Cerebellar nuclear complex (tissue), 1 donor: ENCODE data around the gene DMRTC2.

ENCODE experiments used
- DNase-seq, 2 experiments: peaks; one replicate each; lab custom pipeline; 2025; lab: John Stamatoyannopoulos, UW

Gene DMRTC2

DNA sequence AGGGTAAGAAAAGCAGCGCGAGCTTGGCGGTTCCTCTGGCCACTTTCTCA is at the start of gene DMRTC2:
Gene DMRTC2, plus strand, starts transcription at position 42 of the 50 bp plus-strand sequence. CDS start 2,387 bp downstream, outside the sequence.
- DNase-seq: no peak

DNA sequence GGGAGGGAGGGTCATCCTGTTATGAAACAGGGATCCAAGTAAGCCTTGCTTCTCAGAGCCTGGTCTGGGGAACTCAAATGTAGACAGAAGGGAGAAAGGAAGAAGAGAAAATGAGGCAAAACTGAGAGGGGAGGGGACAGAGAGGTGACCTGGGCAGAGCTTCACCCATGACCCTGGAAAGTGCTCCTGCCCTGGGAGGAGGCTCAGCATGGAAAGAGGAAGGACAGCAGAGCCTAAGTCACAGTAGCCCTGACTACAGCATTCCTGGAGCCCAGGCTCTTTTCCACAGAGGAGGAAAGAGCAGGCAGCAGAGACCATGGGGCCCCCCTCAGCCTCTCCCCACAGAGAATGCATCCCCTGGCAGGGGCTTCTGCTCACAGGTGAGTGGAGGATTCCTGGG is 48.5 kb upstream of the DMRTC2 start, which contains the start of gene CEACAM3:
Gene CEACAM3, plus strand, starts transcription at position 226 of the 400 bp plus-strand sequence. Its CDS starts 91 bp downstream, at position 317.
- DNase-seq: no peak

DNA sequence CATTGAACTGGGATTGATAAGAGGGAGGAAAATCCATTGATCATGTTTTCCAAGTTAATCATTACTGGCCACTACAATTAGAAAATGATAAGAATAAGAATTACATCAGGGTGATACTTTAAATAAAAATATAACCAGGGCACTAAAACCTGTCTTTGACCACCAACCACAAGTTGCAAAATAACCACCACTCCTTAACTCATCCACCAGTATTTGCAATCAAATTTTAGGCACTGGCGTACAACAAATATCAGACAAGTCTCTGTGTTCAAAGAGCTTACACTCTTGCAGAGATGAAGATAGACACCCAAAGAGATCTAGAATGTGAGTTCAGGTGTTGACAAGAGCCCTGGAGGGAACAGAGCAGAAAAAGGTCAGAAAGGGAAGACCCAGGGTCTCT is 47.9 kb upstream of the DMRTC2 start:
- no peak for DNase-seq

DNA sequence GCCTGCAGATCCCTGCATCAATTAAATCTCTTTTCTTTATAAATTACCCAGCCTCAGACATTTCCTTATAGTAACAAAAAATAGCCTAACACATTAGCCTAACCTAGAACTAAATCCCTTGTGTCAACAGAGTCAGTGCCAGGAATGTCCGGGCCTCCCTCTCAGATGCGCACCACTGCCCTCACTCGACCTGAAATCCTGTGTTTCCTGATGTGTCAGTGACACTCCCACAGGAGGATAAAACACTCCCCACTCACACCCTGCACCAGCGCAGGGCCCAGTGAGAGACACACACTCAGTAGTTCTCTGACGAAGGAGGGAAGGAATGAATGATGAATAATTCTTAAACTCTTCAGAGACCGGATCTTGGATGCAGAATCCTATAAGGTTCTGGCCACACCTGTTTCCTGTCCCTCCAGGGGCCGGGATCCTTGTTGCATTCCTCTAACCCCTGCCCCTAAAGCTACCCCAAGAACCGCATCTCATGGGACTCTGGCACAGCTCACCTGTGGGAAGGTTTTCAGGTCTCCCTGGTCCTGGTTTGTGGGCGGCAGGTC is 45.3 kb upstream of the DMRTC2 start:
- no peak for DNase-seq

GRCh38 chr19:41801031-41801430 is 43.8 kb upstream of the DMRTC2 start:
- no peak for DNase-seq

- no peak for DNase-seq
Measured at GRCh38 chr19:41801792-41802211, 43.0 kb upstream of the DMRTC2 start.

- no peak for DNase-seq
Measured at GRCh38 chr19:41802770-41803169, 42.1 kb upstream of the DMRTC2 start.

DNA sequence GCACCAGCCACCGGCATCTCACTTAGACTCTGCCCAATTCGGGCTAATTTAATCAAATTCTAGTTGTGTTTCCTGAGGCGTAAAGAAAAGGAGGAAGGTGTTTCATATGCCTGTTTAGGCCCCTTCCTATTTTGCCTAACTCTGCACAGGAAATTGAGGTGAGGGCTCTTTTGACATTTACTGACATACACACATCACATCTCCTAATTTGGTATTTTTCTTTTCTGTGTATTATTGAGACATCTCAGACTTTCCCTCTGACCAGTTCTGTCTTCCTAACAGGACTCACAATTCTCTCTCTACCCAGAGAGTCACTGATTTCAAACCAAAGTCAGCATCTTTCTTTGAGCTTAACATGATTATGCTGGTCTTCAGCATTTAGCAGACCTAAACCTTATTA is 40.5 kb upstream of the DMRTC2 start:
- DNase-seq: no peak

GRCh38 chr19:41807176-41807575 is 37.7 kb upstream of the DMRTC2 start:
- DNase-seq: no peak

GRCh38 chr19:41808663-41809566 is 35.9 kb upstream of the DMRTC2 start:
- no peak for DNase-seq

GRCh38 chr19:41810301-41810700 is 34.5 kb upstream of the DMRTC2 start:
- DNase-seq: no peak

DNA sequence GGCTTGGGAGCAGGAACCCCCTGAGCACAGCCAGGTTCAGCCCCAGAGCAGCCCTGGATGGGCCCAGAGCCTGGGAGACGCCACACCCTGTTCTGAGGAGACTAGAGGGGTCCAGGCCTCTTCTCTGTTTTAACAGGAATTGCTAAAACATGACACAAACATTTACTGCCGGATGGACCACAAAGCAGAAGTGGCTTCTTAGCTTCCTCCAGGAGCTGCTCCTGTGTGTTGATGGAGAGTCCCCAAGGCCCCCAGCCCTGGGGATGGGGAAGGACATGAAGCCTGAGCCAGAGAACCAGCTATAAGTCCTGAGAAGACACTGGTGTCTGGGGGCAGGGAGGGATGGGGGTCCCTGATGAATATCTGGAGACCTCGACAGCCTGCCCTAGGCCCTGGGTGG is 33.8 kb upstream of the DMRTC2 start:
- no peak for DNase-seq

DNA sequence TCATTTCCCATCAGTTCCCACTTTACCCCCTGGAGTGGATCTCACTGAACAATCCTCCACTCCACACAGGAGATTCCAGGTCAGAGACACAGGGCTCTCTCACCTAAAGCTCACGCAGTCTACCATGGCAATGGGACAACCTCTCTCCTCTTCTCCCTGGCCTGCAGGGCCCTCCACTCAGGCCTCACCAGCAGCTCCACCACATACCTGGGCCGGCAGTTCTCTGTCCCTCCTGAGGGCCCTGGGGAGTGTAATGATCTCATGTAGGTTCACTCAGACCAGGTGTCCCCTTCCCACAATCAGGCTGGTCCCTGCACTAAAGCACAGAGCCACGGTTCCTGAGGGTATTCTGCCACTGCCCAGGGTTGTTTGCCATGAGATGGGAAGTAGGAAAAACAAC is 32.9 kb upstream of the DMRTC2 start:
- no peak for DNase-seq

- DNase-seq: no peak
Measured at GRCh38 chr19:41813911-41814310, 30.9 kb upstream of the DMRTC2 start.

DNA sequence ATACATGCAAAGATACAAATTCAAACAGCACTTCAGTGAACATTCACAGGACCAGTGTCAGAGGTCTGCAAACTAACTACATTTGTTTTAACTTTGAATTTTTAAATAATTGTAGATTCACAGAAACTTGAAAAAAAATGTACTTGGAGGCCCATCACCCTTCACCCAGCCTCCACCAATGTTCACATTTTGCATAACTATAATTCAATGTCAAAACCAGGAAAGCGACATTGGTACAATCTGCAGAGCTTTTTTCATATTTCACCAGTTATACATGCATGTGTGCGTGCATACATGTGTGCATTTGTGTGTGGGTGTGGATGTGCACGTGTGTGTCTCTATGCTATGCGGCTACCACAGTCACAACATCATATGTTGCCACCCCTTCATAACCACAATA is 29.5 kb upstream of the DMRTC2 start:
- no peak for DNase-seq

- no peak for DNase-seq
Measured at GRCh38 chr19:41816761-41817160, 28.1 kb upstream of the DMRTC2 start.

DNA sequence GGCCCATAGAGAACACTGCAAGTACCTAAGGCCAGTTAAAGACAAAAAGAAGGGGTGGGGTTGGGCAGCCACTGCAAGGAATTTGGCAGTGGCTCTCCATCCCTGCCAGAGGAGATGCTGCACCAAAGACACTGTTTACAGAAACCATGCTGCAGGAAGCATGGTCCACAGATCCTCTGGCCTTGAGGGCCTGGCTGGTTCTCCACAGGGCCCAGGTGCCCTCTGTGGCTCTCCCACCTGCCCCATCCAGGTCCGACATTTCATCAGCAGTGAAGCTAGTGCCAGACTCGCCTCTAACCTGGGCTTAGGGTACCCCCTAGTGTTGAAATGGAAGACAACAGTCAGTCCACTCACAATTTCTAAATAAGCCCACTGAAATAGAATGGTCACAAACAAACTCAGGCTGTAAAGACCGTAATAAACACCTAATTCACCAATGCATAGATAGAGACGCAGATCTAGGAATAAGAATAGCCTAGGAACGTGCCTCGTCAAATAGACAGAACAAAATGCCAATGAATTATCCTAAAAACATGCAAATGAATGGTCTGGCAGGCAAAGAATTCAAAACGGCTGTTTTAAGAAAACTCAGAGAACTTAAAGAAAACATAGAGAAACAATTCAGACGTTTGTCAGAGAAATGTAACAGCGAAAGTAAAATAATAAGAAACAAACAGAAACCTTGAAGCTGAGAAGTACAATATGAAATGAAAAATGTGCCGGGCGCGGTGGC is 23.7 kb upstream of the DMRTC2 start:
- no peak for DNase-seq

GRCh38 chr19:41837981-41838708 is 6.7 kb upstream of the DMRTC2 start:
- no peak for DNase-seq

DNA sequence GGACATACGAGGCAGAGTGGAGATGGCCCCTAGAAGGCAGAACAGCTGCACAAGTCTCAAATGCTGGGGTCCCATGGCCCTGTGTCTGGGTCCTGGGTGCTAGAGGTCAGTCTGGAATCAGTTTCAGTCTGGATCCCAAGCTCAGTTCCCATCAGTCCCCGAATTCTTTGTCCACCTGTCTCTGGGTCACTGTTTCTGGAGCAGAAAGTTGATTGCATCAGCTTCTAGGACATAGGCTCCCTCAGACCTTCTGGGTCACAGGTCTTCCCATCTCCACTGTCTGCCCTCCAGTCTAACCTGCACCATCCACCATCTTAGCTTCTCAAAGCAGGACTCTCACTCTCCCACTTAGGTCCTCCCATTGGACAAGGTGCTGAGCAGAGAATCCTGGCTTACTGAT is 5.6 kb upstream of the DMRTC2 start:
- no peak for DNase-seq

- DNase-seq: no peak
Measured at GRCh38 chr19:41843371-41843770, 1.5 kb upstream of the DMRTC2 start.

- no peak for DNase-seq
Measured at GRCh38 chr19:41844601-41845000, 241 bp upstream of the DMRTC2 start, which contains the start of gene LYPD4. Gene LYPD4 (minus strand): TSS chr19:41844683. CDS start chr19:41839285, 5,398 bp downstream.

- DNase-seq: no peak
Measured at GRCh38 chr19:41845051-41845590, 279 bp downstream of the DMRTC2 start.
